Kidney capillary endothelial cell (primary cell): ENCODE data around the gene PLXNA1.

Source experiments
- DNase-seq: peaks from one replicate; pipeline ENCODE4 v3.0.0-alpha.2; 2018; ENCODE audit warnings: low spot score

PLXNA1 gene

GRCh38 chr3:127002195-127003174 lies 19.6 kb downstream of the PLXNA1 start:
- DNase-seq, result peak; percentile 85

GRCh38 chr3:127003175-127003555 lies 20.2 kb downstream of the PLXNA1 start:
- DNase-seq, result no peak

- DNase-seq, result no peak
Observed at GRCh38 chr3:127003601-127004280, 20.8 kb downstream of the PLXNA1 start.

GRCh38 chr3:127004641-127005397 lies 21.9 kb downstream of the PLXNA1 start:
- no peak for DNase-seq

GRCh38 chr3:127005864-127006500 lies 23.1 kb downstream of the PLXNA1 start:
- no peak for DNase-seq

- no peak for DNase-seq
Observed at GRCh38 chr3:127006781-127007436, 24.0 kb downstream of the PLXNA1 start.

GRCh38 chr3:127008236-127008635 lies 25.3 kb downstream of the PLXNA1 start:
- no peak for DNase-seq

- no peak for DNase-seq
Observed at GRCh38 chr3:127009531-127009930, 26.6 kb downstream of the PLXNA1 start.

GRCh38 chr3:127011270-127011992 lies 28.5 kb downstream of the PLXNA1 start:
- DNase-seq, result no peak

- DNase-seq, result no peak
Observed at GRCh38 chr3:127012091-127012490, 29.2 kb downstream of the PLXNA1 start.

GRCh38 chr3:127013181-127013580 lies 30.3 kb downstream of the PLXNA1 start:
- DNase-seq, result no peak

GRCh38 chr3:127013758-127014535 lies 31.0 kb downstream of the PLXNA1 start:
- DNase-seq, result no peak

- no peak for DNase-seq
Observed at GRCh38 chr3:127014536-127015281, 31.8 kb downstream of the PLXNA1 start.

- no peak for DNase-seq
Observed at GRCh38 chr3:127015282-127016042, 32.5 kb downstream of the PLXNA1 start.

- no peak for DNase-seq
Observed at GRCh38 chr3:127016043-127016343, 33.1 kb downstream of the PLXNA1 start.

GRCh38 chr3:127016461-127016860 lies 33.5 kb downstream of the PLXNA1 start:
- DNase-seq, result no peak

- no peak for DNase-seq
Observed at GRCh38 chr3:127017229-127017628, 34.3 kb downstream of the PLXNA1 start.

- no peak for DNase-seq
Observed at GRCh38 chr3:127017781-127018180, 34.9 kb downstream of the PLXNA1 start.
